ENCODE measurements around the gene SHE.

Gene SHE

DNA sequence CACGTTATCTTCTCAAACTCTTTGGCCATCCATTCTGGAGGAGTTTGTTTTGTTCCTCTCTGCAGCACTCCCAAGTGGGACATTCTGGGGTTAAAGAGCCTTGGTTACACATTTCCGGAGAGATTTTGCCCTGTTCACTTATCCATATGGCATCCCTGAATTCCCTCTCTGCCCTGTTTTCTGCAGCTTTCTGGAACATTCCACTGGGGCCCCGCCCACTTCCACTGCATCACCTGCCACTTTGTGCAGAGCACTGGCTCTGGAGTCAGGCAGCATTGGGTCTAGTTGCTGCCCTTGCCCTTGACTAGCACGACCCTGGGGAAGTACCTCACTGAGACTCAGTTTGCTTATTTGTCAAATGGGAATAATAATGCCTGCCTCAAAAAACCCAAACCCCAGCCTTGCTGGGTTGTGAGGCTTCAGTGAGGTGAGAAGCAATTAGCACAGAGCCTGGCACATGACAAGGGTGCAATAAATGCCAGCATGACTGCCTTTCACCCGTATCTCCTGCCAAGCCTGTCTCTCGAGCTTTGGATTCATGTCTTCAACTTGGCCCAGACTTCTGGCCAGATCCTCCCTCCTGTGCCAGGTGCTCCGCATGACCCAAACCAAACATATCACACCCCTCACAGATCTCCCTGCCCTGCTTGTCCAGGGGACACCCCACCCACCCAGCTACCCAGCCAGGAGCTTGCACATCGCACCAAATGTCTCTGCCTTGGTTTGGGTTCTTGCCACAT, 58.8 kb downstream of the SHE start:
- H3K4me3 Mint-ChIP-seq = no peak overlapping the region
- no peaks in the 10 kb centered on the region for H3K9me3 Mint-ChIP-seq
- no peak overlapping the region for H3K27ac Mint-ChIP-seq
- no peak for ATAC-seq (replicated peaks)
- peaks cover 0 to 10% of the 10 kb centered on the region in 2 donors for H3K27me3 Mint-ChIP-seq
- peaks cover 20 to 23% of the 10 kb centered on the region in 2 donors for H3K4me1 Mint-ChIP-seq (ENCODE audit: low read depth in 2 of 2)
- no peak for DNase-seq
- H3K36me3 Mint-ChIP-seq (ENCODE audit: insufficient read depth) = no peaks in the 10 kb centered on the region

DNA sequence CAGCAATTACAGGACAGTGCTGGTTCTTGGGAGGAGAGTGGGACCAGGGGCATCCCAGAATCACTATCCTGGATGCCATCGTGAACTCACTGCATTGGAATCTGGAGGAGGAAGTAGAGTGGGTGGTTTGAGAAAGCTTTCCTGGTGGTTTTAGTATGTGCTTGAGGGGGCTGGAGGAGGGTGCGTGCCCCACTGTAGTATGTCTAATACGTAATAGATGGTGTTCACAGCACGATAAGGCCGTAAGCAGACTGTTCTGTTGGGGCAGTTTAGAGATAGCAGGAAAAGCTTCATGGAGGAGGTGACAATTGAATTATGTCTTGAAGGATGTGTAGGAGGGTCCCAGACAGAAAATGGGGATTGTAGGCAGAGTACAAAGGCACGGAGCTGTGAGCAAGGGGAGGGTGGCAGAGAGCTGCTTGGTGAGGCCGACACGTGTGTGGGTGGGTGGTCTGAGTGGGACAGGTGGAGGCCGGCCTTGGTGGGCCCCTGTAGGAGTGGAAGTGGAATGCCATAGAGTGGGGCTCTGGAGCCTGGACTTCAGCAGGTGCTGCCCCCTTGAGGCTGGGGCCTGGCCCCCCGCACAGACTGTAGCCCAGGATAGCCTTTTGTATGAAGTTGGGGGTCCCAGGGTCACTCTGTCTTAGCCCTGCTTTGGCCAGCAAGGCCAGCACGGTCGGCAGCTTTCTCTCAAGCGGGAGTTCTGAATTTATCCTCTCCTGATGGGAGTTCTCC, 60.0 kb downstream of the SHE start:
- no peaks in the 10 kb centered on the region for H3K9me3 Mint-ChIP-seq
- H3K27me3 Mint-ChIP-seq = peaks cover 0 to 10% of the 10 kb centered on the region in 2 donors
- no peaks in the 10 kb centered on the region for H3K36me3 Mint-ChIP-seq (ENCODE audit: insufficient read depth)
- peak overlapping the region; percentile 10 to 77 for H3K27ac Mint-ChIP-seq
- ATAC-seq (replicated peaks) (no peak), DNase-seq (no peak)
- H3K4me1 Mint-ChIP-seq (ENCODE audit: low read depth in 2 of 2) = peaks cover 20 to 26% of the 10 kb centered on the region in 2 donors
- peak overlapping the region in 1 of 2 donors; percentile 35 for H3K4me3 Mint-ChIP-seq

DNA sequence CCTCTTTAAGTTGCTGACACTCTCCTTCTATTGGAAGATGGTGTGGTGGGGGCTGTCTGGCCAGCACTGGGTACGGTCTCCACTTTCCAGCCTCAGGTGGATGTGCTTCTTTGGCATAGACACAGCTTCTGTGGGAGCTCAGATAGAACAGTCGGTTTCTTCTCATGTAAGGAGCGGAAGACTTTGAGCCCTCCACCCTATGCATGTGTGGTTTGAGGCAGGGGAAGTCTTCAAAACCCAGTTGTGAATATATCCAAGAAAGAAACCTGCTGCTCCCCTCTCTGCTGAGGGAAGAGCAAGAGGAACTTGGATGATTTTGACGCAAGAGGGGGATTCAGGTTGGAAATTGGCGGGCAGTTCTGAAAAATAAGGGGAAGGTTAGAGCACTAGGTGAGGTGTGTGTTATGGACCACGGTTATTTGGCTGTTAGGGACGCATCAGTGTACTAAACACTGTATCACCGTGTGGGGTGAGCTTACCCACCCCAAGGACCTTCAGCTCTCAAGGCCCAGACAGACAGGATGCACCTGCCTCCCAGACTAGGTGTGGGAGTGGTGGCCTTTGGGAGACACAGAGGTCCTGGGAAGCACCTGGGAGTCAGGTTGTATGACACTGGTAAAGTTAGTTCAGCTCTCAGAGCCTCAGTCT, 60.8 kb downstream of the SHE start:
- H3K9me3 Mint-ChIP-seq = no peaks in the 10 kb centered on the region

DNA sequence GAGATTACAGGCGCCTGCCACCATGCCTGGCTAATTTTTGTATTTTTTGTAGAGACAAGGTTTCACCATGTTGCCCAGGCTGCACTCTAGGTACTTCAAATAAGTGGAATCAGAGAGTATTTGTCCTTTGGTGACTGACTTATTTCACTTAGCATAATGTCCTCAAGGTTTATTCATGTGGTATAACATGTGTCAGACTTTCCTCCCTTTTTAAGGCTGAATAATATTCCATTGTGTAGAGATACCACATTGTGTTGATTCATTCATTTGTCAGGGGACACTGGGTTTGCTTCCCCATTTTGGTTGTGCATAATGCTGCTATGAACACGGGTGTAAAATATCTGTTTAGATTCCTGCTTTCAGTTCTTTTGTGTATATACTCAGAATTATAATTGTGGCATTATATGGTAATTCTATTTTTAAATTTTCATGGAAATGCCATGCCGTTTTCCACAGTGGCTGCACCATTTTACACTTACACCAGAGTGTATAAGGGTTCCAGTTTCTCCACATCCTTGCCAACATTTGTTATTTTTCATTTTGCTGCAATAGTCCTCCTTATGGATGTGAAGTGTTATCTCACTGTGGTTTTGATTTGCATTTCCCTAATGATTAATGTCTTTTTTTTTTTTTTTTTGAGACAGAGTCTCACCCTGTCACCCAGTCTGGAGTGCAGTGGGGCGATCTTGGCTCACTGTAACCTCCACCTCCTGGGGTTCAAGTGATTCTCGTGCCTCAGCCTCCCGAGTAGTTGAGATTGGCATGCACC, 62.0 kb downstream of the SHE start:
- Mint-ChIP-seq H3K9me3 (no peaks in the 10 kb centered on the region), H3K4me1 (ENCODE audit: low read depth in 2 of 2) (peaks cover 10 to 22% of the 10 kb centered on the region in 2 donors), H3K4me3 (no peak overlapping the region), H3K27ac (no peak overlapping the region), H3K27me3 (peaks cover 0 to 10% of the 10 kb centered on the region in 2 donors), H3K36me3 (ENCODE audit: insufficient read depth) (peaks cover 4% of the 10 kb centered on the region)
- ATAC-seq (replicated peaks) (no peak), DNase-seq (no peak)

More for the DNA sequence above, 60.8 kb downstream of the SHE start:
- peaks cover 20 to 26% of the 10 kb centered on the region in 2 donors for H3K4me1 Mint-ChIP-seq (ENCODE audit: low read depth in 2 of 2)
- peaks cover 0 to 10% of the 10 kb centered on the region in 2 donors for H3K27me3 Mint-ChIP-seq
- H3K27ac Mint-ChIP-seq = peak overlapping the region; percentile 44 to 77
- H3K36me3 Mint-ChIP-seq (ENCODE audit: insufficient read depth) = peaks cover 4% of the 10 kb centered on the region
- ATAC-seq (replicated peaks) (no peak), DNase-seq (no peak)
- H3K4me3 Mint-ChIP-seq = peak overlapping the region in 1 of 2 donors; percentile 35

- no peaks in the 10 kb centered on the region for H3K9me3 Mint-ChIP-seq
- peaks cover 0 to 1% of the 10 kb centered on the region in 2 donors for H3K27me3 Mint-ChIP-seq
- peaks cover 13% of the 10 kb centered on the region for H3K36me3 Mint-ChIP-seq (ENCODE audit: insufficient read depth)
- no peak overlapping the region for H3K4me3 Mint-ChIP-seq
- ATAC-seq (replicated peaks) (no peak), DNase-seq (no peak)
- H3K4me1 Mint-ChIP-seq (ENCODE audit: low read depth in 2 of 2) = peaks cover 9 to 20% of the 10 kb centered on the region in 2 donors
- peak overlapping the region in 1 of 2 donors; percentile 38 for H3K27ac Mint-ChIP-seq
Measured at GRCh38 chr1:154436433-154436832, 65.8 kb downstream of the SHE start.

DNA sequence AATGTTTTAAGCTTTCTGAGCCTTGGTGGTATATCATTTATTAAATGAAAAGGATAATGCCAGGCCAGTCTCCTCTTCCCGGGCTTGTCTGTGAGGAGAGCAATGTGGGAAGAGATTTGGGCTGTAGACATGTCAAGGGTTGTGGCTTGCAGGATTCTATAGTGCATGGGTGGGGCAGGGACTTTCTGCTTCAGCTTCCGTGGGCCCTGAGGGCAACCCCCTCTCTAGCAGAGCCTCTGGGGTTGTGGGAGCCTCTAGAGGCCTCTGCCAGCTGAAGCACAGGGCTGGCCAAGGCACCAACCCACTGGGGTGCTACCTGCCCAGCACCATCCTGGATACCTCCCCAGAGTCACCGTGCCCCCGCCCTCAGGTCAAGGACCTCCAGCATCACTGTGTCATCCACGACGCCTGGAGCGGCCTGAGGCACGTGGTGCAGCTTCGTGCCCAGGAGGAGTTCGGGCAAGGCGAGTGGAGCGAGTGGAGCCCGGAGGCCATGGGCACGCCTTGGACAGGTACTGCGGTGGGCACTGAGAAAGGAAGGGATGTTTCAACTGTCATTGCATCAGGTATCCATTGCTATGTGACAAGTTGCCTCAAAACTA, 66.5 kb downstream of the SHE start:
- H3K27me3 Mint-ChIP-seq = no peaks in the 10 kb centered on the region
- H3K4me3 Mint-ChIP-seq = no peak overlapping the region
- ATAC-seq (replicated peaks) = no peak
- no peak overlapping the region for H3K27ac Mint-ChIP-seq
- no peak for DNase-seq
- H3K36me3 Mint-ChIP-seq (ENCODE audit: insufficient read depth) = peaks cover 13% of the 10 kb centered on the region
- H3K4me1 Mint-ChIP-seq (ENCODE audit: low read depth in 2 of 2) = peaks cover 14 to 25% of the 10 kb centered on the region in 2 donors
- H3K9me3 Mint-ChIP-seq = no peaks in the 10 kb centered on the region

- H3K4me3 Mint-ChIP-seq = no peak overlapping the region
- no peaks in the 10 kb centered on the region for H3K9me3 Mint-ChIP-seq
- peaks cover 13% of the 10 kb centered on the region for H3K36me3 Mint-ChIP-seq (ENCODE audit: insufficient read depth)
- DNase-seq (no peak), ATAC-seq (replicated peaks) (no peak)
- H3K27ac Mint-ChIP-seq = no peak overlapping the region
- peaks cover 12 to 22% of the 10 kb centered on the region in 2 donors for H3K4me1 Mint-ChIP-seq (ENCODE audit: low read depth in 2 of 2)
- no peaks in the 10 kb centered on the region for H3K27me3 Mint-ChIP-seq
Measured at GRCh38 chr1:154434346-154435085, 67.7 kb downstream of the SHE start.

DNA sequence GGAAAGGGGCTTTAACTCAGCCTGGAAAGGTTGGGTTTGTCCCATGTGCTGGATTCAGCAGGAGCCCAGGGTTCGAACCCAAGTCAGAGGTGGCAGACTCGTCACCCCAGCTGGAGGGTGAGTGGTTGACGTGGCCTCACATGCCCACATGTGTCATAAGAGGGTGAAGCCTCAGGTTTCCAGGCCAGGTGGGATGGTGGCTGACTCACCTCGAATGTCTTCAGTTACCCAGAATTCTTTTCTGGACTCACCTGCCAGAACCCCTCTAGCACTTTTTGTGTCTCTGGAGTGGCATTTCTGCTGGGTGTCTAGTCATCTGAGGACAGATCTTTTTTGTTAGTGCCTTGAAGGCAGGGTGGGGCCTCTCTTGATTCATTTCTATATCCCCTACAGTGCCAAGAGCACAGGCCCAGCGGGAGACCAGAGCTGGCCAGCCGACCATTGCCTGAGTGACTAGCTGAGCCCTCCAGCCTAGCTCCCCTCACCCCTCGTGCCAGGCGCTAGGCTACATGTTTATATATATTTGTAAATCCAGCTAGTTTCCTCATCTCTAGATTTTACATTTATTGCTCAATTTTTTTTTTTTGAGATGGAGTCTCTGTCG, 68.9 kb downstream of the SHE start:
- DNase-seq (no peak), ATAC-seq (replicated peaks) (no peak)
- no peak overlapping the region for H3K27ac Mint-ChIP-seq
- H3K36me3 Mint-ChIP-seq (ENCODE audit: insufficient read depth) = peaks cover 13% of the 10 kb centered on the region
- H3K4me3 Mint-ChIP-seq = no peak overlapping the region
- no peaks in the 10 kb centered on the region for H3K9me3 Mint-ChIP-seq
- H3K4me1 Mint-ChIP-seq (ENCODE audit: low read depth in 2 of 2) = peaks cover 11 to 17% of the 10 kb centered on the region in 2 donors
- no peaks in the 10 kb centered on the region for H3K27me3 Mint-ChIP-seq

GRCh38 chr1:154431586-154432373, 70.4 kb downstream of the SHE start:
- peak in 2 of 3 experiments; percentile 20 to 25 for DNase-seq
- ATAC-seq (replicated peaks) = peak; percentile 90
- Mint-ChIP-seq H3K4me3 (peak overlapping the region; percentile 25 to 59), H3K4me1 (ENCODE audit: low read depth in 2 of 2) (peaks cover 11 to 14% of the 10 kb centered on the region in 2 donors), H3K36me3 (ENCODE audit: insufficient read depth) (peaks cover 10% of the 10 kb centered on the region), H3K27me3 (no peaks in the 10 kb centered on the region), H3K9me3 (no peaks in the 10 kb centered on the region), H3K27ac (peak overlapping the region; percentile 17 to 21)

- H3K4me3 Mint-ChIP-seq = no peak overlapping the region
- no peaks in the 10 kb centered on the region for H3K27me3 Mint-ChIP-seq
- peaks cover 13 to 14% of the 10 kb centered on the region in 2 donors for H3K4me1 Mint-ChIP-seq (ENCODE audit: low read depth in 2 of 2)
- no peak for DNase-seq
- peak overlapping the region; percentile 21 to 44 for H3K27ac Mint-ChIP-seq
- ATAC-seq (replicated peaks) = no peak
- no peaks in the 10 kb centered on the region for H3K9me3 Mint-ChIP-seq
- H3K36me3 Mint-ChIP-seq (ENCODE audit: insufficient read depth) = peaks cover 9% of the 10 kb centered on the region
Measured at GRCh38 chr1:154430903-154431302, 71.3 kb downstream of the SHE start.

GRCh38 chr1:154429841-154430611, 72.2 kb downstream of the SHE start:
- Mint-ChIP-seq H3K27ac (peak overlapping the region; percentile 38 to 44), H3K27me3 (no peaks in the 10 kb centered on the region), H3K4me1 (ENCODE audit: low read depth in 2 of 2) (peaks cover 14% of the 10 kb centered on the region in 2 donors), H3K36me3 (ENCODE audit: insufficient read depth) (peaks cover 11% of the 10 kb centered on the region), H3K4me3 (no peak overlapping the region), H3K9me3 (no peaks in the 10 kb centered on the region)
- DNase-seq (no peak), ATAC-seq (replicated peaks) (no peak)
